ENCODE data around the gene IVD.

The IVD gene

DNA sequence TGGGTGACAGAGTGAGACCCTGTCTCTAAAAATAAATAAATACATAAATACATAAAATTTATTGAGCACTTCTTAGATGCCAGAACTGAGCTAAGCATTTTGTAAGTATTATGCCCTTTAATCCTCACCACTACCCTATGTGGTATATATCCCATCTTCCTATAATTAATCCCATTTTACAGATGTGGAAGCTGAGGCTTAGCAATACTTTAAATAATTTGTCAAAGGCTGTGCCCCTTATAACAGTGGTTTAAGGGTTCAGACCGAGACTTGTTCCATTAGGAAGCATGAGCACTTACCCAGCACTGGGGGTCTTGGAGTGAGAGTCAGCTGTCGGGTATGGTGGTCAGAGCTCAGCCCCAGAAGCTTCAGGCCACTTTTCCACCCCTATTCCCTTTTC is 57.7 kb downstream of the IVD start:
- DNase-seq = no peak

DNA sequence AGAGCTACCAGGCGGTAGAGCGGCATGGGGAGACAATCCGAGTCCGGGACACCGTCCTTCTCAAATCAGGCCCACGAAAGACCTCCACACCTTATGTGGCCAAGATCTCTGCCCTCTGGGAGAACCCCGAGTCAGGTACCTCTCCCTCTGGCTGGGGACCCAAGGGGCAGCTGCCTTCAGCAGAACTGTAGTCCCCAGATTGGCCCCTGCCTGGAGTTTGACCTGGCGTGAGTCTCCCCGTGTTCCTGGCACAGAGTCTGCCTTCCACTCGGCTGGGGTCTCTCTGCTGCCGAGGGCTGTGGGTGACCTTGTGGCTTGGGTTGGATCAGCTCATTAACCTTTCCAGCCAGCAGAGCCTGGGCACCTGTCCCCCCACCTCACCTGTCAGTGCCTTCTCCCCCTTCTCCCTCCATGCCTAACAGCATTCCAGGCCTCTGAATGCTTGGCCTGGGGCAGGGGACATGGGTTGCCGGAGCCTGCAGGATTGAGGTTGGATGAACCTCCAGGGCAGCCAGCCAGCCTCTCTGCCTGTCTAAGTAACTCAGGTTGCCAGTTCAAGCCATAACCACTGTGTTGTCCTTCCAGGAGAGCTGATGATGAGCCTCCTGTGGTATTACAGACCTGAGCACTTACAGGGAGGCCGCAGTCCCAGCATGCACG is 58.4 kb downstream of the IVD start:
- no peak for DNase-seq

DNA sequence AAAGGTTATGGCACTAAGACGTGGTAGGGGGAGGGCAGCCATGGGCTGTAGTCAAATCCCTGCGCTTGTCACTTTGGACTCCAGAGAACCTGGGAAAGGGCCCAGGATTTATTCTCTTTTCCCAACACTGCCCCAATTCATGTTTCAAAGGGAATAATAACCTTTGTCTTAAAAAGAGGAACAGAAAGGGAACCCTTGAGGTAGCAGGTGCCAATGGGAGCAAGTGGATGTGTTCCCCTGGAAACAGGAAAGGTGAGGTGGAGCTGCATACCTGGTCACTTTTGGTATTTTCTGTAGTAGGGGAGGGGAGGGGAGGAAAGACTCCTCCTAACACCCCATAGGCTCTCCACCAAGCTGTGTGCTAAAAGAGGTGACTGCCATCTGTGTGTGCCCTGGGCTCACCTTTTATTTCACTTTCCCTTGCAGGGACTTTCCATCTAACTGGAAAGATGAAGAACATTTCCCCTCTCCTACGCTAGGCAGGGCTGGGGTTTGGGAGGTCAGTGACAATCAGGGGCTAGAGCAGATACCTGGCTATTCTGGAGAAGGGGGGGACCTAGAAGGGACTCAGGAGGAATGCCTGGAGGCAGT is 59.1 kb downstream of the IVD start:
- no peak for DNase-seq

- no peak for DNase-seq
Measured at GRCh38 chr15:40465939-40466338, 60.3 kb downstream of the IVD start.

DNA sequence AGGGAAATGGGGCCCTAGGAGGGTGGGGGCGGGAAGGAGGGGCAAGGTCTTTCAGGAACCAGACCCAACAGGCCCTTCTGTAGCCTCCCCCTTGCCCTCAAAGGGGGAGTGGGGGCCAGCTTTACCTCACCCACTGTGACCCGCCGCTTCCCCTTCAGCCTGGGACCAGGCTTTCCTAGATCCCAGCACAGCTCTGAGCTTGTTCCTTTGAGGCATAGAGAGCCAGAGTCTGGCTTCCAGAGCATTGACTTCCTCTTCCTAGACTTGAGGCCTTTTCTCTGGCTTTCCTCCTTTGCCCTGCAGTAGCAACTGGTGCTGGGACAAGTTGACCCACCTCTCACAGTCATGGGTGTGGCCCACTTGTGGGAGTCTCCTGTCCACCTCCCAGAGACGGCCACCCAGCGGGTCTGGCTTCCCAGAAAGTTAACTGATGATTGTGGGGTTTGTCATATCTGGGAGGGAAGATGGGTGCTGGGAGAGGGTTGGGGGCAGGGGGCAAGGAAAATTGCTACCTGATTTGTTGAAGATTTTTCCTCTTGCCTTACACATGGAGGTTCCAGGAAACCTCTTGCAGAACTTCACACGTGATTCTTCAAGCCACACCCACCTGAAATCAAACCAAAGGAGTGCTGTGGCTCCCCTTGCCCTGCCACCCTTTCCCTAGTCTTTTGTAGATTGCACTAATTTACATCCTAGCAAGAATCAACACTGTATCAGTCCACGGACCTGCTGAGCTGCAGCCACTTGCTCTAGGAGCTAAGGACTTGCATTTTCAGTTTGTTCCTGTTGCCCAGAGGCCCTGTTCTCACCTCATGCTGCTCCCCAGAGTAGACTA is 61.0 kb downstream of the IVD start:
- no peak for DNase-seq

DNA sequence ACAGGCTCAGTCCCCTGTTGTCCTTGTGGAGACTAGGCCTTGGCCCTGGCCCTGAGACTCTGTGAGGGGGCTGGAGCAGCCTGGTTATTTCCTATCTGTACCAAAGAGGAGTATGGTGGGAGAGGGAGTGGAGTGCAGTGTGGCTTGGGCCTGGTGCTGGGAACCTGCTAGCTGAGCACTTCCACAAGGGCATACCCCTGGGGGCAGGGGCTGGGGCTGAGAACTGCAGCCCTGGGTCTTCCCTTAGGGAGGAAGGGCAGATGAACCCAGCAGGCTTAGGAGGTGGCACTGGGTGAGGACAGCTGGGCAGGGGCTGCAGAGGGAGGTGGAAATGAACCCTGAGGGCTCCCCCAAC is 61.6 kb downstream of the IVD start:
- no peak for DNase-seq

DNA sequence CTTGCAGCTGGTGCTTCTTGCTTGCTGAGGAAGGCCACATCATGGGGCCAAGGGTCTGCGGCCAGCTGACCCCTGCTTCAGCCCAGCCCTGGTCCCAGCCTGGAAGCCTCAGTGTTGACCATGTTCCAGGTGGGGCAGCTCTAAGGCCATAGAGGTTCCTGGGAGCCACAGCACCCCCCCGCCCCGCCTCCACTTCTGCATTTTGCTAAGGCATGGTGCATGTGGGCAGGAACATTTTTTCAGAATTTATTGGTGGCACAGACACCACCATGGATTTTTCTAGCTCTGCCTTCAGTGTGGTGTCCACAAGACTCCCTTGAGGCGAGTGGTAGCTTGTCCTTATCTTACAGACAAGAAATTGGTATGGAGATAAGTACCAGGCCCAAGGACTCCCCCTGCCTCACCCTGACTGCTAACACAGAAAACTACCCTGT is 63.3 kb downstream of the IVD start:
- no peak for DNase-seq

DNA sequence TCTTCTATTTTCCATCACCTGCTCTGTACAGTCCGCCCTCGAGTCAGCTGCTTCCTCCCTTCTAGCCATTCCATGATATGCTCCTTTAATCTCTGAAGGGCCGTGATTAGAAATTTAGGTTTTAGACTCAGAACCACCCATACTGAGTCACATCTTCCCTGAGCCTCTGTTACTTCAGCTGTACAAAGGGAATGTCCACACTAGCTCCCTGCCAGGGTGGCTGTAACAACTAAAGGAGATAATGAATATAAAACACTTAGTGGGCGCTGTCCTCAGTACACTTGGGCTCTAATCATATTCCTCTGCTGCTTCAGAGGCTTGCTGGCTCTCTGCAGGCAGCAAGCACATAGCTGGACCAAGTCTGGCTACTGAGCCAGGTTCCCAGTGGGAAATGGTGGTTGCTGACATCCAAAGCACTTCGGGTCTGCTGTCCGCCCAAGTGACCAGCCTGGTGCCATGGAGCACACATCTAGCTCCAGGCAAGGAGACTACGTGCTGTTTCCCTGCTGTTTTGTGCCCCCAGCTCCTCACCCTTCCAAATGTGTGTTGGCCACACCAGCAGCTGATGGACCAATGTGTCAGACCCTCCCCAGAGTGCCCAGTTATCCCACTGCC is 64.3 kb downstream of the IVD start:
- no peak for DNase-seq

DNA sequence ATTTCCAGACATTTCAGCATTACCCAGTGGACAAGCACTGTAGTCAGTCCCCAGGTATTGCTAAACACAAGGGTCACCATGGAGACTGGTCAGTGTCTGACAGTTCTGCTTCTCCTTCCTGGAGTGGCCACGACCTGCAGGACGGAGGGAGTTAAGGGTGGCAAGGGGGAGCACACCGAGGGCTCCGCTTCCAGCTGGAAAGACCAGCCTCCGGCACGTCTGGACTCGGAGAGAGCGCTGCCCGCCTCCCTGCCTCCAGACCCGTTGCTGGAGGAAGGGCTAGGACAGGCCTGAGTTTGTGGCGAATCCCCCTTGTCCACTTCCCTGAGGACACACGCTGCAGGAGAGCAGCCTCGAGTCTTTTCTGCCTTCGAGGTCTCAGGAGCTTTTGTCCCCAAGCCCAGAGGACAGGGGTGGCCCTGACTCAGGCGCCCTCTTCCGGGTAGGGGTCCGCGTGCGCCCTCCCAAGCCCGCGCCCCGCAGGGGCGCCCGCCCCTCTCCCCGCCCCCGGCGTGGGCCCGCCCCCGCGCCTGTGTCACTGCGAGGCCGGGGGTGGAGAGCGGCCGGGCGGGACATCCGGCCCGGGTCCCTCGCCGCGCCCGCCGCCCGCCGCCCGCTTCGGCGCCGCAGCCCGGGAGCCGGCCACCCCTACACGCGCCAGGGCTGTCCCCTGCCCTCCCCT is 65.0 kb downstream of the IVD start, which contains the start of gene CHST14:
Gene CHST14, plus strand, starts transcription at position 562 of the 682 bp plus-strand sequence. CDS start 230 bp downstream, outside the sequence.
- DNase-seq = peak; percentile 44
